ENCODE data around the gene SLC16A6.
"Not testable (repeated sequence)": the region's sequence is repeated elsewhere in the genome, so short reads cannot be mapped to it uniquely, and the experiment has no call there.

SLC16A6 gene

GRCh38 chr17:68246271-68247028, 44.5 kb downstream of the SLC16A6 start:
- DNase-seq = no peak

- no peak for DNase-seq
Measured at GRCh38 chr17:68239632-68240366, 51.1 kb downstream of the SLC16A6 start.

- no peak for DNase-seq
Measured at GRCh38 chr17:68238871-68239253, 52.1 kb downstream of the SLC16A6 start.

- DNase-seq = peak in 1 of 2 donors; percentile 17
Measured at GRCh38 chr17:68238164-68238870, 52.6 kb downstream of the SLC16A6 start.

- peak; percentile 35 to 36 for DNase-seq
Measured at GRCh38 chr17:68237369-68238163, 53.4 kb downstream of the SLC16A6 start.

- DNase-seq = not testable (repeated sequence)
Measured at GRCh38 chr17:68235336-68235791, 55.6 kb downstream of the SLC16A6 start.

- DNase-seq = peak; percentile 30 to 40
Measured at GRCh38 chr17:68234726-68235335, 56.1 kb downstream of the SLC16A6 start.

GRCh38 chr17:68232741-68233140, 58.2 kb downstream of the SLC16A6 start:
- not testable (repeated sequence) for DNase-seq

- no peak for DNase-seq
Measured at GRCh38 chr17:68231541-68231940, 59.4 kb downstream of the SLC16A6 start.

GRCh38 chr17:68231131-68231530, 59.8 kb downstream of the SLC16A6 start:
- not testable (repeated sequence) for DNase-seq

- no peak for DNase-seq
Measured at GRCh38 chr17:68229619-68230018, 61.3 kb downstream of the SLC16A6 start.

- no peak for DNase-seq
Measured at GRCh38 chr17:68228817-68229570, 61.9 kb downstream of the SLC16A6 start.

GRCh38 chr17:68228039-68228680, 62.8 kb downstream of the SLC16A6 start:
- DNase-seq = not testable (repeated sequence)

GRCh38 chr17:68225055-68225454, 65.9 kb downstream of the SLC16A6 start:
- not testable (repeated sequence) for DNase-seq

GRCh38 chr17:68222606-68223005, 68.3 kb downstream of the SLC16A6 start:
- no peak for DNase-seq

GRCh38 chr17:68221786-68222185, 69.1 kb downstream of the SLC16A6 start:
- DNase-seq = no peak

- not testable (repeated sequence) for DNase-seq
Measured at GRCh38 chr17:68220786-68221185, 70.1 kb downstream of the SLC16A6 start.

GRCh38 chr17:68220186-68220585, 70.7 kb downstream of the SLC16A6 start:
- not testable (repeated sequence) for DNase-seq

- not testable (repeated sequence) for DNase-seq
Measured at GRCh38 chr17:68219429-68219828, 71.5 kb downstream of the SLC16A6 start.

Data from activated CD4-positive, alpha-beta T cell treated with anti-CD3 and anti-CD28 coated beads for 4 hours (primary cell).